Uterus (tissue), 4 donors: ENCODE results near the gene MOG. TPM values are rescaled to one million over a fixed set of nuclear protein-coding genes. Genes with fewer than 3 reads are reported as not detected.

Source experiments
- DNase-seq, 2 donors: peaks; one replicate each; pipeline ENCODE4 v3.0.0-alpha.2; 2019 to 2020
- H3K27ac ChIP-seq, 2 donors: fragments of 200-600 bp; sonication (generic); 1 replicate in 1 of 2; 2 replicates in 1 of 2; pipeline ENCODE4 v1.5.1; 2016 to 2018
- H3K27me3 ChIP-seq, 2 donors: fragments of 200-600 bp; sonication (generic); one replicate each; pipeline ENCODE4 v1.5.1; 2018 to 2019; ENCODE audit warnings: control low read depth in 1 of 2
- H3K36me3 ChIP-seq, 2 donors: fragments of 200-600 bp; sonication (generic); one replicate each; pipeline ENCODE4 v1.5.1; 2019; ENCODE audit warnings: control low read depth in 1 of 2
- H3K4me1 ChIP-seq, 2 donors: fragments of 200-600 bp; sonication (generic); one replicate each; pipeline ENCODE4 v1.5.1; 2018 to 2019; ENCODE audit warnings: control low read depth in 1 of 2
- H3K4me3 ChIP-seq, 2 donors: fragments of 200-600 bp; sonication (generic); 1 replicate in 1 of 2; 2 replicates in 1 of 2; pipeline ENCODE4 v1.5.1; 2018 to 2019; ENCODE audit warnings: mild to moderate bottlenecking in 1 of 2
- H3K9me3 ChIP-seq, 2 donors: fragments of 200-600 bp; sonication (generic); one replicate each; pipeline ENCODE4 v1.5.1; 2019; ENCODE audit warnings: control low read depth in 1 of 2
- CTCF ChIP-seq, 4 experiments: fragments of 200-600 bp in 2 of 4; fragments of 450-650 bp in 2 of 4; sonication (generic) in 2 of 4; IDR thresholded peaks; one replicate each; pipeline ENCODE4 v1.5.1; 2016 to 2019; ENCODE audit warnings: antibody characterized with exemption in 4 of 4, mild to moderate bottlenecking in 2 of 4, moderate library complexity in 1 of 4
- POLR2A ChIP-seq, 2 donors: fragments of 450-650 bp; IDR thresholded peaks; one replicate each; pipeline ENCODE4 v1.6.1; 2016; ENCODE audit warnings: antibody characterized with exemption in 2 of 2, mild to moderate bottlenecking in 1 of 2, moderate library complexity in 1 of 2
- intact Hi-C: fragments of 100-400 bp; cut with DNase I; formaldehyde crosslinking; loops from one replicate; pipeline ENCODE4 v1.15.1; 2023; ENCODE audit warnings: low total_unique reads
- total RNA-seq, 4 donors: library from RNA; depleted of rRNA in 3 of 4; stranded (reverse); fragments of >200 nt in 3 of 4; gene quantifications; one replicate each; pipeline versions ENCODE4 v1.1.0 to v1.2.4, GENCODE V29; 2014 to 2023
- donor health status: DM: yes; HTN: yes; CAD: no.

The MOG gene
- total RNA-seq, 4 donors from 2014 or later = not detected

- intact Hi-C loops = no loop called here
- no peaks in the 10 kb centered on the region for H3K36me3 ChIP-seq
- no peaks in the 10 kb centered on the region for H3K4me1 ChIP-seq
- no peaks in the 10 kb centered on the region for H3K9me3 ChIP-seq
- H3K27ac ChIP-seq = peak overlapping the region in 1 of 2 donors; percentile 91
- H3K4me3 ChIP-seq = peak overlapping the region in 1 of 2 donors; percentile 12
- TF ChIP-seq CTCF (IDR thresholded peaks at IDR 0.05) (no peak), POLR2A (IDR thresholded peaks at IDR 0.05) (no peak)
- no peak for DNase-seq
- no peaks in the 10 kb centered on the region for H3K27me3 ChIP-seq
Observed at GRCh38 chr6:29631209-29631810, 25.6 kb upstream of the MOG start.

- intact Hi-C loops = no loop called here
- TF ChIP-seq CTCF (IDR thresholded peaks at IDR 0.05) = no peak
- no peak for TF ChIP-seq POLR2A (IDR thresholded peaks at IDR 0.05)
Observed at GRCh38 chr6:29631860-29632731, 24.8 kb upstream of the MOG start.

GRCh38 chr6:29632789-29633533 is 23.9 kb upstream of the MOG start, which contains the start of gene GABBR1:
Gene GABBR1, minus strand, starts transcription at chr6:29633183. Its CDS starts 798 bp downstream, at chr6:29632385.
- H3K9me3 ChIP-seq = no peaks in the 10 kb centered on the region
- peak; percentile 90 to 93 for DNase-seq
- H3K4me1 ChIP-seq = no peaks in the 10 kb centered on the region
- TF ChIP-seq CTCF (IDR thresholded peaks at IDR 0.05) (no peak), POLR2A (IDR thresholded peaks at IDR 0.05) (peak; percentile 52 to 75)
- peak within 1 kb of the TSS; percentile 91 for H3K27ac ChIP-seq
- intact Hi-C loops = no loop called here
- H3K36me3 ChIP-seq = no peaks in the 10 kb centered on the region
- no peaks in the 10 kb centered on the region for H3K27me3 ChIP-seq
- peak within 1 kb of the TSS; percentile 77 to 91 for H3K4me3 ChIP-seq

More at GRCh38 chr6:29631860-29632731, 24.8 kb upstream of the MOG start:
- peak; percentile 83 to 84 for DNase-seq
- peak overlapping the region; percentile 91 for H3K27ac ChIP-seq
- H3K4me1 ChIP-seq = no peaks in the 10 kb centered on the region
- no peaks in the 10 kb centered on the region for H3K27me3 ChIP-seq
- no peaks in the 10 kb centered on the region for H3K36me3 ChIP-seq
- no peaks in the 10 kb centered on the region for H3K9me3 ChIP-seq
- H3K4me3 ChIP-seq = peak overlapping the region; percentile 77 to 91

- TF ChIP-seq POLR2A (IDR thresholded peaks at IDR 0.05) = no peak
- TF ChIP-seq CTCF (IDR thresholded peaks at IDR 0.05) = no peak
- H3K27ac ChIP-seq = peak overlapping the region; percentile 91
- H3K9me3 ChIP-seq = no peaks in the 10 kb centered on the region
- no peak for DNase-seq
- intact Hi-C loops = no loop called here
- H3K4me1 ChIP-seq = no peaks in the 10 kb centered on the region
- no peaks in the 10 kb centered on the region for H3K36me3 ChIP-seq
- no peaks in the 10 kb centered on the region for H3K27me3 ChIP-seq
- peak overlapping the region; percentile 77 to 91 for H3K4me3 ChIP-seq
Observed at GRCh38 chr6:29633534-29633905, 23.4 kb upstream of the MOG start.
